Vagina (tissue), 2 donors: ENCODE data around the gene USP25.

Experiments
- CTCF ChIP-seq, 3 experiments: fragments of 450-650 bp in 2 of 3; fragments of 200-600 bp in 1 of 3; sonication (generic) in 1 of 3; IDR thresholded peaks; one replicate each; pipeline ENCODE4 v1.5.1; 2017 to 2019; ENCODE audit warnings: antibody characterized with exemption in 3 of 3, mild to moderate bottlenecking in 2 of 3, moderate library complexity in 2 of 3
- POLR2A ChIP-seq, 2 donors: fragments of 450-650 bp; IDR thresholded peaks; one replicate each; pipeline ENCODE4 v1.6.1; 2017; ENCODE audit warnings: antibody characterized with exemption in 2 of 2, mild to moderate bottlenecking in 2 of 2, moderate library complexity in 2 of 2
- POLR2AphosphoS5 ChIP-seq, 2 donors: sonication (generic); formaldehyde crosslinking; IDR thresholded peaks; one replicate each; pipeline ENCODE4 v1.9.0; 2017; ENCODE audit warnings: antibody characterized with exemption in 2 of 2, mild to moderate bottlenecking in 2 of 2, low read depth in 1 of 2; ENCODE audit not compliant: insufficient read depth in 1 of 2

- TF ChIP-seq CTCF (IDR thresholded peaks at IDR 0.05) (no peak), POLR2AphosphoS5 (IDR thresholded peaks at IDR 0.05; ENCODE audit: insufficient read depth in 1 of 2, low read depth in 1 of 2) (no peak), POLR2A (IDR thresholded peaks at IDR 0.05) (no peak)
These were observed 90.5 kb downstream of the USP25 start for GRCh38 chr21:15820327-15820726.
